B cell (primary cell): ENCODE results near the gene VPS8. TPM values are rescaled to one million over a fixed set of nuclear protein-coding genes. Genes with fewer than 3 reads are reported as not detected.

Experiments used
- ATAC-seq: fragments of 200-7000 bp; cut with Tn5 transposase; one replicate; pipeline ENCODE4 v1.10.0; 2021; ENCODE audit warnings: low read depth, mild to moderate bottlenecking, moderate number of reproducible peaks, moderate library complexity
- CTCF ChIA-PET: fragments of 350-600 bp; sonication (Branson Sonifier 250); formaldehyde crosslinking; loops from one replicate; lab custom pipeline; 2021; ENCODE audit warnings: antibody characterized with exemption, inconsistent platforms; lab: Charles Lee
- POLR2A ChIA-PET: fragments of 350-600 bp; sonication (Branson Sonifier 250); formaldehyde crosslinking; loops from one replicate; lab custom pipeline; 2021; ENCODE audit warnings: antibody characterized with exemption; lab: Charles Lee
- DNase-seq: peaks from one replicate; pipeline ENCODE4 v3.0.0; 2013
- H2AFZ ChIP-seq: 2 replicates; pipeline ENCODE4 v1.6.1; 2012; ENCODE audit warnings: mild to moderate bottlenecking, low read depth, low read length; ENCODE audit not compliant: insufficient read depth, poor library complexity, severe bottlenecking
- H3K27ac ChIP-seq, 2 donors: 1 replicate in 1 of 2; 2 replicates in 1 of 2; pipeline ENCODE4 v1.5.1; 2012 to 2013; ENCODE audit warnings: low read length in 2 of 2, mild to moderate bottlenecking in 2 of 2, moderate library complexity in 1 of 2
- H3K27me3 ChIP-seq, 4 experiments: fragments of 200-600 bp in 1 of 4; sonication (generic) in 1 of 4; replicated peaks in 1 of 4; 1 replicate in 2 of 4; 2 replicates in 2 of 4; pipeline versions ENCODE4 v1.6.1 to v1.7.0; 2013 to 2016; ENCODE audit warnings: low read length in 3 of 4, mild to moderate bottlenecking in 2 of 4, mixed read lengths in 1 of 4, moderate library complexity in 1 of 4; ENCODE audit not compliant: insufficient read depth in 4 of 4, control insufficient read depth in 3 of 4; ENCODE audit errors: control extremely low read depth in 1 of 4
- H3K36me3 ChIP-seq, 2 experiments: replicated peaks in 1 of 2; 1 replicate in 1 of 2; 2 replicates in 1 of 2; pipeline versions ENCODE4 v1.6.1 to v1.7.1; 2013; ENCODE audit warnings: low read length in 1 of 2; ENCODE audit not compliant: insufficient read depth in 2 of 2, control insufficient read depth in 1 of 2; ENCODE audit errors: control extremely low read depth in 1 of 2, extremely low read depth in 1 of 2
- H3K4me1 ChIP-seq, 2 donors: fragments of 200-600 bp in 1 of 2; sonication (generic) in 1 of 2; 1 replicate in 1 of 2; 2 replicates in 1 of 2; pipeline versions ENCODE4 v1.5.1 to v1.6.1; 2013 to 2017; ENCODE audit warnings: low read length in 2 of 2; ENCODE audit not compliant: control insufficient read depth in 2 of 2, insufficient read depth in 2 of 2
- H3K4me2 ChIP-seq: replicated peaks from 2 replicates; pipeline ENCODE3; 2012; ENCODE audit warnings: mild to moderate bottlenecking, low read depth, low read length; ENCODE audit not compliant: poor library complexity, severe bottlenecking
- H3K4me3 ChIP-seq, 5 experiments: fragments of 200-600 bp in 1 of 5; sonication (generic) in 1 of 5; 1 replicate in 3 of 5; 2 replicates in 2 of 5; pipeline versions ENCODE4 v1.5.1 to v1.7.0; 2011 to 2016; ENCODE audit warnings: low read length in 4 of 5, mild to moderate bottlenecking in 4 of 5, low read depth in 2 of 5, control low read depth in 1 of 5, moderate library complexity in 1 of 5; ENCODE audit not compliant: insufficient read depth in 1 of 5; ENCODE audit errors: control extremely low read depth in 1 of 5, extremely low read depth in 1 of 5
- H3K79me2 ChIP-seq: fragments of 200-600 bp; sonication (generic); one replicate; pipeline ENCODE4 v1.6.0; 2016; ENCODE audit warnings: low read length; ENCODE audit not compliant: control insufficient read depth, insufficient read depth
- H3K9ac ChIP-seq: fragments of 200-600 bp; sonication (generic); 2 replicates; pipeline ENCODE4 v1.6.1; 2017; ENCODE audit warnings: mild to moderate bottlenecking, low read length, moderate library complexity
- H3K9me3 ChIP-seq, 3 donors: one replicate each; pipeline versions ENCODE4 v1.6.1 to v1.7.1; 2013; ENCODE audit warnings: low read length in 2 of 3; ENCODE audit not compliant: control insufficient read depth in 2 of 3, insufficient read depth in 1 of 3; ENCODE audit errors: control extremely low read depth in 1 of 3
- H4K20me1 ChIP-seq: 2 replicates; pipeline ENCODE4 v1.6.0; 2012; ENCODE audit warnings: mild to moderate bottlenecking, low read length; ENCODE audit not compliant: insufficient read depth, control insufficient read depth, poor library complexity, severe bottlenecking
- H3K27ac Mint-ChIP-seq: one replicate; pipeline ENCODE4 v1.8.0; 2021; ENCODE audit warnings: mixed read lengths
- H3K27me3 Mint-ChIP-seq: one replicate; pipeline ENCODE4 v1.8.0; 2021; ENCODE audit warnings: mixed read lengths
- H3K4me1 Mint-ChIP-seq: one replicate; pipeline ENCODE4 v1.8.0; 2021; ENCODE audit warnings: mixed read lengths
- H3K4me3 Mint-ChIP-seq: one replicate; pipeline ENCODE4 v1.8.0; 2021; ENCODE audit warnings: mixed read lengths
- H3K9me3 Mint-ChIP-seq: one replicate; pipeline ENCODE4 v1.8.0; 2022; ENCODE audit warnings: mixed read lengths; ENCODE audit not compliant: insufficient read depth
- CTCF ChIP-seq: fragments of 200-600 bp; IDR thresholded peaks from one replicate; pipeline ENCODE4 v1.8.0; 2022; ENCODE audit warnings: antibody characterized with exemption, mild to moderate bottlenecking
- EZH2 ChIP-seq: IDR thresholded peaks from 2 replicates; pipeline ENCODE4 v1.6.1; 2012; ENCODE audit warnings: borderline replicate concordance, low read depth, mild to moderate bottlenecking, moderate library complexity, low read length; ENCODE audit not compliant: insufficient read depth, poor library complexity, severe bottlenecking
- WGBS: methylation state at CpG from one replicate; pipeline ENCODE4 v1.1.5; 2013; ENCODE audit warnings: missing lambda C conversion rate; ENCODE audit not compliant: insufficient coverage; 5-methylcytosine and 5-hydroxymethylcytosine counted together
- intact Hi-C: fragments of 100-400 bp; cut with micrococcal nuclease; formaldehyde crosslinking; loops from one replicate; pipeline ENCODE4 v1.10.0; 2022
- polyA plus RNA-seq: library from polyadenylated mRNA; depleted of rRNA; stranded (reverse); fragments of >200 nt; gene quantifications from 2 replicates; pipeline ENCODE4 v1.2.3, GENCODE V29; 2012
- total RNA-seq, 2 donors: library from RNA; stranded (reverse); fragments of 120-200 nt in 1 of 2; gene quantifications; 1 replicate in 1 of 2; 2 replicates in 1 of 2; pipeline versions ENCODE4 v1.2.3 to v1.2.4, GENCODE V29; 2013 to 2022

Gene VPS8
- total and polyA plus RNA-seq, 2 donors (not counting 1 experiment from before 2014, with no cell fraction given) = 18.3 to 95.6 TPM

GRCh38 chr3:184895350-184895749, 83.4 kb downstream of the VPS8 start:
- Histone ChIP-seq H3K27me3 (no peaks in the 10 kb centered on the region), H4K20me1 (no peaks in the 10 kb centered on the region), H2AFZ (no peak overlapping the region), H3K9me3 (no peaks in the 10 kb centered on the region), H3K4me2 (no peak overlapping the region), H3K4me1 (no peaks in the 10 kb centered on the region), H3K4me3 (no peak overlapping the region), H3K9ac (no peak overlapping the region), H3K36me3 (peaks cover 6 to 12% of the 10 kb centered on the region in 2 experiments), H3K79me2 (no peaks in the 10 kb centered on the region), H3K27ac (no peak overlapping the region)
- CTCF ChIA-PET = no interaction called here
- Mint-ChIP-seq H3K27me3 (no peaks in the 10 kb centered on the region), H3K4me1 (no peaks in the 10 kb centered on the region), H3K9me3 (no peaks in the 10 kb centered on the region), H3K27ac (no peak overlapping the region), H3K4me3 (no peak overlapping the region)
- POLR2A ChIA-PET = no interaction called here
- WGBS = 95% methylated on average over 2 of the region's 4 CpGs
- DNase-seq (no peak), ATAC-seq (no peak)
- TF ChIP-seq CTCF (no peak), EZH2 (no peak)
- intact Hi-C loops = no loop called here

GRCh38 chr3:184896336-184896735, 84.4 kb downstream of the VPS8 start:
- ChIA-PET POLR2A (no interaction called here), CTCF (no interaction called here)
- H3K9me3 Mint-ChIP-seq = no peaks in the 10 kb centered on the region
- Histone ChIP-seq H3K27me3 (no peaks in the 10 kb centered on the region), H3K27ac (no peak overlapping the region), H2AFZ (no peak overlapping the region), H3K9ac (no peak overlapping the region), H3K4me3 (no peak overlapping the region), H4K20me1 (no peaks in the 10 kb centered on the region), H3K4me2 (no peak overlapping the region), H3K4me1 (no peaks in the 10 kb centered on the region), H3K36me3 (peaks cover 6 to 13% of the 10 kb centered on the region in 2 experiments), H3K9me3 (no peaks in the 10 kb centered on the region), H3K79me2 (no peaks in the 10 kb centered on the region)
- H3K4me1 Mint-ChIP-seq = no peaks in the 10 kb centered on the region
- no peak overlapping the region for H3K4me3 Mint-ChIP-seq
- intact Hi-C loops = no loop called here
- no peak overlapping the region for H3K27ac Mint-ChIP-seq
- no peaks in the 10 kb centered on the region for H3K27me3 Mint-ChIP-seq
- WGBS = 100% methylated on average over 1 of the region's 2 CpGs
- no peak for DNase-seq
- no peak for ATAC-seq
- TF ChIP-seq CTCF (no peak), EZH2 (no peak)
